HepG2 (cell line): ENCODE results near the gene TMEM271. TPM values are rescaled to one million over a fixed set of nuclear protein-coding genes. Genes with fewer than 3 reads are reported as not detected.
A peak's percentile ranks its signal among the peaks of the same experiment; 100 is the strongest.

ENCODE experiments used
- CBX5 ChIP-seq: sonication (generic); formaldehyde crosslinking; IDR thresholded peaks from 2 replicates; pipeline ENCODE4 v1.4.0; 2020; ENCODE audit warnings: missing genetic modification reagents, borderline replicate concordance
- DNMT1 ChIP-seq: sonication (generic); formaldehyde crosslinking; IDR thresholded peaks from 2 replicates; pipeline ENCODE4 v1.5.1; 2020; ENCODE audit warnings: mild to moderate bottlenecking, missing genetic modification reagents
- ELF1 ChIP-seq: sonication (generic); formaldehyde crosslinking; IDR thresholded peaks from 2 replicates; pipeline ENCODE4 v1.4.0; 2020; ENCODE audit warnings: missing genetic modification reagents
- MIER3 ChIP-seq: IDR thresholded peaks from 2 replicates; pipeline ENCODE4 v1.6.1; 2016; ENCODE audit warnings: missing compliant biosample characterization, borderline replicate concordance
- NFKBIZ ChIP-seq: IDR thresholded peaks from 2 replicates; pipeline ENCODE4 v1.6.1; 2018; ENCODE audit warnings: missing genetic modification reagents, missing compliant biosample characterization
- NR2F1 ChIP-seq, 2 experiments: fragments of 450-650 bp in 1 of 2; formaldehyde crosslinking in 1 of 2; IDR thresholded peaks; 2 replicates each; pipeline versions ENCODE4 v1.5.0 to v1.6.1; 2016 to 2020; ENCODE audit warnings: mild to moderate bottlenecking in 1 of 2, missing compliant biosample characterization in 1 of 2, missing genetic modification reagents in 1 of 2, moderate library complexity in 1 of 2
- RAD21 ChIP-seq: fragments of 450-650 bp; formaldehyde crosslinking; IDR thresholded peaks from 2 replicates; pipeline ENCODE4 v1.5.0; 2020; ENCODE audit warnings: mild to moderate bottlenecking
- SOX5 ChIP-seq: IDR thresholded peaks from 2 replicates; pipeline ENCODE4 v1.6.1; 2016; ENCODE audit warnings: borderline replicate concordance
- STAG1 ChIP-seq: sonication (generic); formaldehyde crosslinking; IDR thresholded peaks from 2 replicates; pipeline ENCODE4 v1.4.0; 2020; ENCODE audit warnings: missing genetic modification reagents
- ZFX ChIP-seq: sonication (generic); formaldehyde crosslinking; IDR thresholded peaks from 2 replicates; pipeline ENCODE4 v1.4.0; 2020; ENCODE audit warnings: mild to moderate bottlenecking, low read depth, missing genetic modification reagents, moderate library complexity
- polyA plus RNA-seq, 8 experiments: library from polyadenylated mRNA; depleted of rRNA in 3 of 8; stranded (reverse) in 7 of 8; unstranded in 1 of 8; fragments of >200 nt; fragmentation: Illumina TruSeq in 4 of 8; extraction: Trizol in 4 of 8; gene quantifications; 2 replicates each; pipeline versions ENCODE4 v1.2.1 to v1.2.3, GENCODE V29; 2011 to 2016; ENCODE audit warnings: low read depth in 4 of 8, missing spikeins in 1 of 8, mixed read lengths in 1 of 8; ENCODE audit not compliant: insufficient read depth in 1 of 8
- total RNA-seq, 5 experiments: library from RNA; depleted of rRNA; stranded (reverse); fragments of >200 nt; fragmentation: Illumina TruSeq; extraction: Trizol; gene quantifications; 2 replicates each; pipeline ENCODE4 v1.2.3, GENCODE V29; 2016; ENCODE audit warnings: low read depth in 1 of 5
- TF ChIP-seq, protein P1 (sequence below), 2 experiments: fragments of 450-650 bp in 1 of 2; sonication (generic) in 1 of 2; formaldehyde crosslinking; IDR thresholded peaks; 2 replicates each; pipeline versions ENCODE4 v1.5.0 to v1.8.0; 2020 to 2022; ENCODE audit warnings: mild to moderate bottlenecking in 1 of 2, missing genetic modification reagents in 1 of 2
- TF ChIP-seq, protein P2 (sequence below), 2 experiments: sonication (generic) in 1 of 2; formaldehyde crosslinking in 1 of 2; IDR thresholded peaks; 2 replicates each; pipeline versions ENCODE4 v1.5.1 to v1.6.1; 2011 to 2020; ENCODE audit warnings: borderline replicate concordance in 1 of 2, low read depth in 1 of 2, low read length in 1 of 2, mild to moderate bottlenecking in 1 of 2, missing genetic modification reagents in 1 of 2, moderate library complexity in 1 of 2
- TF ChIP-seq, protein P3 (sequence below): sonication (generic); formaldehyde crosslinking; IDR thresholded peaks from 2 replicates; pipeline ENCODE4 v1.4.0; 2020; ENCODE audit warnings: missing genetic modification reagents
- TF ChIP-seq, protein P4 (sequence below): sonication (generic); formaldehyde crosslinking; IDR thresholded peaks from 2 replicates; pipeline ENCODE4 v1.9.0; 2022; ENCODE audit warnings: missing genetic modification reagents, mild to moderate bottlenecking, borderline replicate concordance
- TF ChIP-seq, protein P5 (sequence below): sonication (generic); formaldehyde crosslinking; IDR thresholded peaks from 2 replicates; pipeline ENCODE4 v1.4.0; 2020; ENCODE audit warnings: mild to moderate bottlenecking, missing genetic modification reagents

TMEM271 gene
- total and polyA plus RNA-seq, 2 of the 13 experiments (the other 11 are each of a cell fraction or from before 2014, with no cell fraction given) = not detected

DNA sequence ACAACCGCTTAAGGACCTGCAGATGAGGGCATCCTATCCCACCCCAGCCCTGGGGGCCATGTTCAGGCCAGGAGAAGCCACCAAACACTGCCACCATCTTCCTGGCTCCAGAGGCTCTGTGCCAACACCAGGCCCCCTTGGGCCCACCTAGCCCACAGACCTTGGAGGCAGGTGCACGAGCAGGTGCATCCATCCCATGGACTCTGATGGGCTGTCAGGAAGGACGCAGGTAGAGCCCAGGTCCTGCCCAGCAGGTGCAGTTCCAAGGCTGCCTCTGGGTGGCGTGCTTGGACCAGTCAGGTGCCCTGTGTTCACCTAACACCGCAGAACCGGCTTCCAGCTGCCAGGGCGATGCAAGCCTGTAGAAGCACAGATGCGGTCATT, 26.5 kb upstream of the TMEM271 start (continued):
- TF ChIP-seq ELF1 (CRISPR knock-in tag) = peak; percentile 22; the same call in 1 of the 2 replicates
- TF ChIP-seq CBX5 = 0 out of 2 replicates have a peak, but pooled peaks have one; percentile 12
- TF ChIP-seq, protein P1, sequence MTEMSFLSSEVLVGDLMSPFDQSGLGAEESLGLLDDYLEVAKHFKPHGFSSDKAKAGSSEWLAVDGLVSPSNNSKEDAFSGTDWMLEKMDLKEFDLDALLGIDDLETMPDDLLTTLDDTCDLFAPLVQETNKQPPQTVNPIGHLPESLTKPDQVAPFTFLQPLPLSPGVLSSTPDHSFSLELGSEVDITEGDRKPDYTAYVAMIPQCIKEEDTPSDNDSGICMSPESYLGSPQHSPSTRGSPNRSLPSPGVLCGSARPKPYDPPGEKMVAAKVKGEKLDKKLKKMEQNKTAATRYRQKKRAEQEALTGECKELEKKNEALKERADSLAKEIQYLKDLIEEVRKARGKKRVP (CRISPR knock-in tag; IDR thresholded peaks at IDR 0.05) = no peak
- TF ChIP-seq, protein P2, sequence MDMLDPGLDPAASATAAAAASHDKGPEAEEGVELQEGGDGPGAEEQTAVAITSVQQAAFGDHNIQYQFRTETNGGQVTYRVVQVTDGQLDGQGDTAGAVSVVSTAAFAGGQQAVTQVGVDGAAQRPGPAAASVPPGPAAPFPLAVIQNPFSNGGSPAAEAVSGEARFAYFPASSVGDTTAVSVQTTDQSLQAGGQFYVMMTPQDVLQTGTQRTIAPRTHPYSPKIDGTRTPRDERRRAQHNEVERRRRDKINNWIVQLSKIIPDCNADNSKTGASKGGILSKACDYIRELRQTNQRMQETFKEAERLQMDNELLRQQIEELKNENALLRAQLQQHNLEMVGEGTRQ (IDR thresholded peaks at IDR 0.05; ENCODE audit: low read depth, low read length) = peak; percentile 37; the same call in 1 of the 2 replicates
- TF ChIP-seq, protein P2 (CRISPR knock-in tag; IDR thresholded peaks at IDR 0.05; ENCODE audit: borderline replicate concordance) = no peak
- peak; percentile 23; the same call in 1 of the 2 replicates for TF ChIP-seq MIER3 (CRISPR knock-in tag)
- peak; percentile 91 for TF ChIP-seq RAD21 (CRISPR knock-in tag)
- TF ChIP-seq ZFX (CRISPR knock-in tag) = peak; percentile 25; the same call in 1 of the 2 replicates
- TF ChIP-seq SOX5 (CRISPR knock-in tag) = 0 out of 2 replicates have a peak, but pooled peaks have one; percentile 18
- TF ChIP-seq DNMT1 (CRISPR knock-in tag) = 0 out of 2 replicates have a peak, but pooled peaks have one; percentile 36
- TF ChIP-seq, protein P3, sequence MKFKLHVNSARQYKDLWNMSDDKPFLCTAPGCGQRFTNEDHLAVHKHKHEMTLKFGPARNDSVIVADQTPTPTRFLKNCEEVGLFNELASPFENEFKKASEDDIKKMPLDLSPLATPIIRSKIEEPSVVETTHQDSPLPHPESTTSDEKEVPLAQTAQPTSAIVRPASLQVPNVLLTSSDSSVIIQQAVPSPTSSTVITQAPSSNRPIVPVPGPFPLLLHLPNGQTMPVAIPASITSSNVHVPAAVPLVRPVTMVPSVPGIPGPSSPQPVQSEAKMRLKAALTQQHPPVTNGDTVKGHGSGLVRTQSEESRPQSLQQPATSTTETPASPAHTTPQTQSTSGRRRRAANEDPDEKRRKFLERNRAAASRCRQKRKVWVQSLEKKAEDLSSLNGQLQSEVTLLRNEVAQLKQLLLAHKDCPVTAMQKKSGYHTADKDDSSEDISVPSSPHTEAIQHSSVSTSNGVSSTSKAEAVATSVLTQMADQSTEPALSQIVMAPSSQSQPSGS (CRISPR knock-in tag) = 0 out of 2 replicates have a peak, but pooled peaks have one; percentile 32
- TF ChIP-seq NR2F1 (CRISPR knock-in tag; IDR thresholded peaks at IDR 0.05) = no peak
- 0 out of 2 replicates have a peak, but pooled peaks have one; percentile 32 for TF ChIP-seq NFKBIZ (CRISPR knock-in tag)
- TF ChIP-seq, protein P4, sequence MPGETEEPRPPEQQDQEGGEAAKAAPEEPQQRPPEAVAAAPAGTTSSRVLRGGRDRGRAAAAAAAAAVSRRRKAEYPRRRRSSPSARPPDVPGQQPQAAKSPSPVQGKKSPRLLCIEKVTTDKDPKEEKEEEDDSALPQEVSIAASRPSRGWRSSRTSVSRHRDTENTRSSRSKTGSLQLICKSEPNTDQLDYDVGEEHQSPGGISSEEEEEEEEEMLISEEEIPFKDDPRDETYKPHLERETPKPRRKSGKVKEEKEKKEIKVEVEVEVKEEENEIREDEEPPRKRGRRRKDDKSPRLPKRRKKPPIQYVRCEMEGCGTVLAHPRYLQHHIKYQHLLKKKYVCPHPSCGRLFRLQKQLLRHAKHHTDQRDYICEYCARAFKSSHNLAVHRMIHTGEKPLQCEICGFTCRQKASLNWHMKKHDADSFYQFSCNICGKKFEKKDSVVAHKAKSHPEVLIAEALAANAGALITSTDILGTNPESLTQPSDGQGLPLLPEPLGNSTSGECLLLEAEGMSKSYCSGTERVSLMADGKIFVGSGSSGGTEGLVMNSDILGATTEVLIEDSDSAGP = peak; percentile 22; the same call in 1 of the 2 replicates
- TF ChIP-seq STAG1 = peak; percentile 96
- TF ChIP-seq, protein P5, sequence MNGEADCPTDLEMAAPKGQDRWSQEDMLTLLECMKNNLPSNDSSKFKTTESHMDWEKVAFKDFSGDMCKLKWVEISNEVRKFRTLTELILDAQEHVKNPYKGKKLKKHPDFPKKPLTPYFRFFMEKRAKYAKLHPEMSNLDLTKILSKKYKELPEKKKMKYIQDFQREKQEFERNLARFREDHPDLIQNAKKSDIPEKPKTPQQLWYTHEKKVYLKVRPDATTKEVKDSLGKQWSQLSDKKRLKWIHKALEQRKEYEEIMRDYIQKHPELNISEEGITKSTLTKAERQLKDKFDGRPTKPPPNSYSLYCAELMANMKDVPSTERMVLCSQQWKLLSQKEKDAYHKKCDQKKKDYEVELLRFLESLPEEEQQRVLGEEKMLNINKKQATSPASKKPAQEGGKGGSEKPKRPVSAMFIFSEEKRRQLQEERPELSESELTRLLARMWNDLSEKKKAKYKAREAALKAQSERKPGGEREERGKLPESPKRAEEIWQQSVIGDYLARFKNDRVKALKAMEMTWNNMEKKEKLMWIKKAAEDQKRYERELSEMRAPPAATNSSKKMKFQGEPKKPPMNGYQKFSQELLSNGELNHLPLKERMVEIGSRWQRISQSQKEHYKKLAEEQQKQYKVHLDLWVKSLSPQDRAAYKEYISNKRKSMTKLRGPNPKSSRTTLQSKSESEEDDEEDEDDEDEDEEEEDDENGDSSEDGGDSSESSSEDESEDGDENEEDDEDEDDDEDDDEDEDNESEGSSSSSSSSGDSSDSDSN (CRISPR knock-in tag) = 0 out of 2 replicates have a peak, but pooled peaks have one; percentile 24
